GM12891 (cell line): ENCODE data around the gene SPOP.

ENCODE experiments used
- POLR2A ChIP-seq: IDR thresholded peaks from 2 replicates; pipeline ENCODE4 v1.6.1; 2011; ENCODE audit warnings: low read depth, low read length, control low read depth
- SPI1 ChIP-seq: IDR thresholded peaks from 2 replicates; pipeline ENCODE4 v1.6.1; 2011; ENCODE audit warnings: low read depth, low read length, control low read depth
- TAF1 ChIP-seq: IDR thresholded peaks from 2 replicates; pipeline ENCODE4 v1.6.1; 2011; ENCODE audit warnings: low read depth, low read length, control low read depth

DNA sequence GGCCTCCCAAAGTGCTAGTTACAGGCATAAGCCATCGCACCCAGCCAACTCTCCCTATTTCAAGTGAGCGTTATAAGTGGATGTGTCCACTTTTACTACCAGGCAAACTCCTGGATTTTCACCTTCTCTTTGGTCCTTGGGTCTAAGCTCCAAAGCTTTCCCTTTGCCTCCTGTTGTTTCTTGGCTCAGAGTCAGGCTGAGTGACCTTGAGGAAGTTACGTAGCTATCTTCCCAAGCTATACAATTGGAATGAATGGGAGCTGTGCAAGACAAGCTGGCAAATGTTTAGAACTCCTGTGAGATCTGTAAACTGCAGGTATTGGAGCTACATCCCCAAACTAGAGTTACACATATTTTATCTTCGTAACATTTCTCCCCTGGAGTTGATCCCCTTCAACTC is 81.9 kb downstream of the SPOP start:
- TF ChIP-seq POLR2A (no peak), TAF1 (no peak), SPI1 (no peak)
